GM19193 (cell line): ENCODE results near the gene CPNE6.

Experiments
- POLR2A ChIP-seq: IDR thresholded peaks from 4 replicates; pipeline ENCODE4 v1.6.1; 2011; ENCODE audit not compliant: insufficient read depth, insufficient read length; ENCODE audit errors: extremely low read depth

Gene CPNE6

GRCh38 chr14:24123424-24124417 lies 52.4 kb downstream of the CPNE6 start:
- TF ChIP-seq POLR2A, result peak; percentile 16

- TF ChIP-seq POLR2A, result no peak
These were observed 55.6 kb downstream of the CPNE6 start for GRCh38 chr14:24126939-24127338.

GRCh38 chr14:24127673-24128072 lies 56.3 kb downstream of the CPNE6 start:
- no peak for TF ChIP-seq POLR2A
